CD4-positive, alpha-beta memory T cell (primary cell): ENCODE data around the gene ANGPTL5. TPM values are rescaled to one million over a fixed set of nuclear protein-coding genes. Genes with fewer than 3 reads are reported as not detected.
"Not testable (repeated sequence)": the region's sequence is repeated elsewhere in the genome, so short reads cannot be mapped to it uniquely, and the experiment has no call there.

Experiments used
- CTCF ChIA-PET: fragments of 350-600 bp; sonication (Branson Sonifier 250); formaldehyde crosslinking; loops from one replicate; lab custom pipeline; 2021; ENCODE audit warnings: inconsistent platforms; ENCODE audit not compliant: partially characterized antibody; lab: Charles Lee
- POLR2A ChIA-PET: fragments of 350-600 bp; sonication (Branson Sonifier 250); formaldehyde crosslinking; loops from one replicate; lab custom pipeline; 2021; ENCODE audit not compliant: partially characterized antibody; lab: Charles Lee
- DNase-seq, 5 donors: peaks; one replicate each; pipeline versions ENCODE4 v3.0.0 to v3.0.0-alpha.2; 2020 to 2022; ENCODE audit warnings: mixed read lengths in 1 of 5
- H3K27ac ChIP-seq: one replicate; pipeline ENCODE4 v1.7.0; 2013; ENCODE audit warnings: low read depth, low read length
- H3K27me3 ChIP-seq: 2 replicates; pipeline ENCODE4 v1.7.0; 2013; ENCODE audit warnings: mild to moderate bottlenecking, low read length, moderate library complexity; ENCODE audit not compliant: insufficient read depth
- H3K36me3 ChIP-seq: 2 replicates; pipeline ENCODE4 v1.7.0; 2013; ENCODE audit warnings: mild to moderate bottlenecking, low read length, moderate library complexity; ENCODE audit not compliant: insufficient read depth
- H3K4me1 ChIP-seq: 2 replicates; pipeline ENCODE4 v1.7.0; 2013; ENCODE audit warnings: mild to moderate bottlenecking, low read length, moderate library complexity; ENCODE audit not compliant: insufficient read depth
- H3K4me3 ChIP-seq, 2 donors: one replicate each; pipeline ENCODE4 v1.7.0; 2013; ENCODE audit warnings: low read length in 2 of 2, mild to moderate bottlenecking in 1 of 2
- H3K9me3 ChIP-seq, 2 donors: one replicate each; pipeline ENCODE4 v1.7.0; 2013; ENCODE audit warnings: low read length in 2 of 2, control low read depth in 1 of 2; ENCODE audit not compliant: control insufficient read depth in 1 of 2
- H3K27ac Mint-ChIP-seq, 7 donors: one replicate each; pipeline ENCODE4 v1.8.0; 2020 to 2021; ENCODE audit warnings: mixed read lengths in 7 of 7, mild to moderate bottlenecking in 6 of 7, inconsistent platforms in 3 of 7, moderate library complexity in 3 of 7
- H3K27me3 Mint-ChIP-seq, 2 donors: one replicate each; pipeline ENCODE4 v1.8.0; 2020 to 2021; ENCODE audit warnings: mixed read lengths in 2 of 2
- H3K36me3 Mint-ChIP-seq, 2 donors: one replicate each; pipeline ENCODE4 v1.8.0; 2020 to 2021; ENCODE audit warnings: mixed read lengths in 2 of 2, inconsistent platforms in 1 of 2, mild to moderate bottlenecking in 1 of 2
- H3K4me1 Mint-ChIP-seq, 4 donors: one replicate each; pipeline ENCODE4 v1.8.0; 2020 to 2021; ENCODE audit warnings: mixed read lengths in 4 of 4, mild to moderate bottlenecking in 1 of 4
- H3K4me3 Mint-ChIP-seq, 8 donors: one replicate each; pipeline ENCODE4 v1.8.0; 2020 to 2021; ENCODE audit warnings: mixed read lengths in 8 of 8, mild to moderate bottlenecking in 7 of 8, moderate library complexity in 6 of 8, inconsistent platforms in 3 of 8
- H3K9me3 Mint-ChIP-seq, 8 donors: one replicate each; pipeline ENCODE4 v1.8.0; 2020 to 2021; ENCODE audit warnings: mixed read lengths in 8 of 8, mild to moderate bottlenecking in 5 of 8, inconsistent platforms in 3 of 8, moderate library complexity in 1 of 8
- intact Hi-C: fragments of 100-400 bp; cut with micrococcal nuclease; formaldehyde crosslinking; loops from one replicate; pipeline ENCODE4 v1.15.1; 2023
- polyA plus RNA-seq, 2 donors: library from polyadenylated mRNA; unstranded; fragments of 300-500 nt; fragmentation: Illumina TruSeq; gene quantifications; one replicate each; pipeline ENCODE4 v1.2.3, GENCODE V29; 2021
- total RNA-seq, 2 experiments: library from RNA; stranded (reverse); gene quantifications; one replicate each; pipeline ENCODE4 v1.2.3, GENCODE V29; 2021

ANGPTL5 gene
- total and polyA plus RNA-seq, 4 experiments from 2014 or later, result not detected

GRCh38 chr11:101860696-101861427 lies 55.5 kb downstream of the ANGPTL5 start:
- no peaks in the 10 kb centered on the region for H3K36me3 ChIP-seq
- CTCF ChIA-PET, result interaction anchor here (0.7 to 9.3 kb wide), 16 partner anchors 8 to 806 kb away, joined by 3 to 123 read pairs (median 3); partner anchors contain the start of gene ANGPTL5
- H3K27ac ChIP-seq, result no peak overlapping the region
- H3K4me1 ChIP-seq, result no peaks in the 10 kb centered on the region
- Mint-ChIP-seq H3K27ac (peak overlapping the region in 1 of 7 donors; percentile 7), H3K4me3 (no peak overlapping the region), H3K36me3 (no peaks in the 10 kb centered on the region), H3K27me3 (peaks cover 7 to 9% of the 10 kb centered on the region in 2 donors), H3K9me3 (peaks cover 0 to 5% (median under 1%) of the 10 kb centered on the region in 8 donors), H3K4me1 (peaks cover 0 to 2% (median 0%) of the 10 kb centered on the region in 4 donors)
- peak in 4 of 5 donors; percentile 12 to 35 (median 25) for DNase-seq
- intact Hi-C loops, result loop anchor here (1.0 kb wide), 2 partner anchors 147 to 805 kb away; no protein-coding TSS in a partner anchor
- POLR2A ChIA-PET, result no interaction called here
- H3K27me3 ChIP-seq, result no peaks in the 10 kb centered on the region
- H3K9me3 ChIP-seq, result no peaks in the 10 kb centered on the region
- H3K4me3 ChIP-seq, result no peak overlapping the region

DNA sequence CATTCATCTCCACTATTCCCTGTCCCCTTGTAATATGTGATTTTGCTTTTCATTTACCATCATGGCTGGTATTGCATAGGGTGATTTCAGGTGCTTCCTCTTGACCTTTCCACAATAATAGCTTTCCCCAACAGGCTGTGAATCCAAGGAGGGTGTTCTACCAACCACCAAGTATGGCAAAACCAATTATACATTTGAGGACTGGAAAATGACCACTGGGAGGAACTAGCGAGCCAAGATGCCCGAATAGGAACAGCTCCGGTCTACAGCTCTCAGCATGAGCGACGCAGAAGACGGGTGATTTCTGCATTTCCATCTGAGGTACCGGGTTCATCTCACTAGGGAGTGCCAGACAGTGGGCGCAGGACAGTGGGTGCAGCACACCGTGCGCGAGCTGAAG lies 64.1 kb downstream of the ANGPTL5 start:
- H3K36me3 Mint-ChIP-seq, H3K27ac ChIP-seq, H3K4me1 ChIP-seq, intact Hi-C loops, H3K4me1 Mint-ChIP-seq, H3K27ac Mint-ChIP-seq, POLR2A ChIA-PET, H3K4me3 Mint-ChIP-seq, H3K36me3 ChIP-seq, DNase-seq, H3K4me3 ChIP-seq, H3K9me3 Mint-ChIP-seq, H3K27me3 Mint-ChIP-seq, H3K9me3 ChIP-seq, H3K27me3 ChIP-seq: not testable (repeated sequence)
- CTCF ChIA-PET, result interaction anchor here (2.2 kb wide), 1 partner anchor 8 kb away, joined by 6 read pairs; no protein-coding TSS in a partner anchor

DNA sequence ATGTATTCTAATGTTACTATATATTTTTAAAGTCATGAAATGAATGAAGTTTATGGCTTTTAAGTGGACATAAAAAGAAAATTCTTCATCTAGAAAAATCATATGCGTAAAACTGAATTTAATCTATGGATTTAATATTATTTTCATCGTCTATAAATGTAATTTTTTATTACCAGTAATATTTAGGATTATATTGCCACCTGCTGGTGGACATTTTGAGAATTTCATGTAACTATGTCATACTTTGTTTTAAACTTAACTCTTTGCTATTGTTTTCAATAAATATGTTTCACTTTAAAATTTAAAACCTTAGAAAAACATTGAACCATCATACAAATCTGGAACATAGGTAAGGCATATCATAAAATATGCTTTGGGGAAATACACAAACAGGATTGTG lies 68.1 kb downstream of the ANGPTL5 start:
- ChIA-PET POLR2A (no interaction called here), CTCF (interaction anchor here (3.5 kb wide), 1 partner anchor 13 kb away, joined by 14 read pairs; no protein-coding TSS in a partner anchor)
- H3K27ac Mint-ChIP-seq, result no peak overlapping the region
- Histone ChIP-seq H3K4me1 (no peaks in the 10 kb centered on the region), H3K27ac (no peak overlapping the region), H3K27me3 (no peaks in the 10 kb centered on the region), H3K4me3 (no peak overlapping the region), H3K9me3 (no peaks in the 10 kb centered on the region), H3K36me3 (no peaks in the 10 kb centered on the region)
- H3K27me3 Mint-ChIP-seq, result peaks cover 0 to 5% of the 10 kb centered on the region in 2 donors
- intact Hi-C loops, result no loop called here
- no peak overlapping the region for H3K4me3 Mint-ChIP-seq
- H3K36me3 Mint-ChIP-seq, result no peaks in the 10 kb centered on the region
- H3K4me1 Mint-ChIP-seq, result no peaks in the 10 kb centered on the region
- DNase-seq, result no peak
- H3K9me3 Mint-ChIP-seq, result peaks cover 0 to 3% (median 0%) of the 10 kb centered on the region in 8 donors

DNA sequence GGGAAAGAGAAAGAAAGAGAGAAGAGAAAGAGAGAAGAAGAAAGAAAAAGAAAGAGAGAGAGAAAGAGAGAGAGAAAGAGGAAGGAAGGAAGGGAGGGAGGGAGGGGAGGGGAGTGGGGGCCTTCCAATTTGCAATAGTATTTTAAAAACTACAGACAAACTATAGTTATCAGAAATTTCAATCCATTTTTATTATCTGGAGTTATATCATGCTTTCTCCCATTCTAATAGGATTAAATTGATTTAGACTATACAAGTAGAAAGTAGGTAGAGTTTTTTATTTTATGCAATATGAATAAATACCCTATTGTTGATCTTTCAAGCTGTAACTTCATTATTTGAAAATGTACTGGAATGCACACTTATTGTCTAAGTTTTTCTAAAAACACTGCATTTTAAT lies 71.7 kb downstream of the ANGPTL5 start:
- H3K36me3 Mint-ChIP-seq, result no peaks in the 10 kb centered on the region
- ChIA-PET CTCF (no interaction called here), POLR2A (no interaction called here)

GRCh38 chr11:101840704-101841103 lies 75.6 kb downstream of the ANGPTL5 start:
- H3K4me3 Mint-ChIP-seq, result no peak overlapping the region
- H3K4me1 Mint-ChIP-seq, result no peaks in the 10 kb centered on the region
- POLR2A ChIA-PET, result no interaction called here
- H3K9me3 Mint-ChIP-seq, result peaks cover 0 to 4% (median 0%) of the 10 kb centered on the region in 8 donors
- H3K4me3 ChIP-seq, result no peak overlapping the region
- H3K4me1 ChIP-seq, result no peaks in the 10 kb centered on the region
- no peaks in the 10 kb centered on the region for H3K9me3 ChIP-seq
- H3K27ac Mint-ChIP-seq, result no peak overlapping the region
- no peaks in the 10 kb centered on the region for H3K36me3 ChIP-seq
- intact Hi-C loops, result no loop called here
- H3K27ac ChIP-seq, result no peak overlapping the region
- no peaks in the 10 kb centered on the region for H3K36me3 Mint-ChIP-seq
- CTCF ChIA-PET, result no interaction called here
- no peaks in the 10 kb centered on the region for H3K27me3 ChIP-seq
- no peak for DNase-seq
- H3K27me3 Mint-ChIP-seq, result peaks cover 3 to 4% of the 10 kb centered on the region in 2 donors

More for the DNA sequence above, 71.7 kb downstream of the ANGPTL5 start:
- no peak overlapping the region for H3K27ac Mint-ChIP-seq
- peaks cover under 1 to 1% of the 10 kb centered on the region in 2 donors for H3K27me3 Mint-ChIP-seq
- no peak overlapping the region for H3K27ac ChIP-seq
- no peak overlapping the region for H3K4me3 Mint-ChIP-seq
- H3K27me3 ChIP-seq, result no peaks in the 10 kb centered on the region
- no peak for DNase-seq
- H3K4me1 ChIP-seq, result no peaks in the 10 kb centered on the region
- no peaks in the 10 kb centered on the region for H3K4me1 Mint-ChIP-seq
- intact Hi-C loops, result no loop called here
- no peaks in the 10 kb centered on the region for H3K9me3 ChIP-seq
- H3K4me3 ChIP-seq, result no peak overlapping the region
- H3K9me3 Mint-ChIP-seq, result peaks cover 0 to 4% (median 0%) of the 10 kb centered on the region in 8 donors
- no peaks in the 10 kb centered on the region for H3K36me3 ChIP-seq

Other genes starting within 250 kb of the ANGPTL5 start
- 1 to 10 TPM; 2.4 to 2.6 TPM for gene CEP126, start 1.5 kb downstream of the ANGPTL5 start, total RNA-seq
- under 1 TPM; 0.13 to 0.71 TPM for gene CEP126, start 1.5 kb downstream of the ANGPTL5 start, polyA plus RNA-seq
- gene CFAP300, start 130.9 kb upstream of the ANGPTL5 start, total RNA-seq, result not detected
- gene CFAP300, start 130.9 kb upstream of the ANGPTL5 start, polyA plus RNA-seq, result not detected
- gene YAP1, start 193.9 kb upstream of the ANGPTL5 start, total RNA-seq, result under 1 TPM; 0.44 to 0.75 TPM
- not detected for gene YAP1, start 193.9 kb upstream of the ANGPTL5 start, polyA plus RNA-seq